Endothelial cell of hepatic sinusoid (primary cell): ENCODE measurements around the gene ADK.
"Not testable (repeated sequence)": the region's sequence is repeated elsewhere in the genome, so short reads cannot be mapped to it uniquely, and the experiment has no call there.

ENCODE experiments used
- in situ Hi-C: cut with HindIII; loops from 2 replicates; pipeline ENCODE4 v1.10.0; 2017; ENCODE audit warnings: low sequenced_read_pairs

Gene ADK

GRCh38 chr10:74334221-74334620 lies 183.2 kb downstream of the ADK start:
- in situ Hi-C loops, result no loop called here

GRCh38 chr10:74335501-74335900 lies 184.5 kb downstream of the ADK start:
- in situ Hi-C loops, result no loop called here

- in situ Hi-C loops, result no loop called here
Observed at GRCh38 chr10:74337330-74338016, 186.5 kb downstream of the ADK start.

GRCh38 chr10:74342991-74343390 lies 192.0 kb downstream of the ADK start:
- in situ Hi-C loops, result no loop called here

GRCh38 chr10:74343804-74344203 lies 192.8 kb downstream of the ADK start:
- in situ Hi-C loops, result no loop called here

- in situ Hi-C loops, result no loop called here
Observed at GRCh38 chr10:74344306-74344705, 193.3 kb downstream of the ADK start.

- in situ Hi-C loops, result no loop called here
Observed at GRCh38 chr10:74347522-74347921, 196.5 kb downstream of the ADK start.

GRCh38 chr10:74353021-74353420 lies 202.0 kb downstream of the ADK start:
- in situ Hi-C loops, result not testable (repeated sequence)

GRCh38 chr10:74361678-74362077 lies 210.7 kb downstream of the ADK start:
- in situ Hi-C loops, result no loop called here

GRCh38 chr10:74363727-74364126 lies 212.7 kb downstream of the ADK start:
- in situ Hi-C loops, result no loop called here

GRCh38 chr10:74365109-74365508 lies 214.1 kb downstream of the ADK start:
- in situ Hi-C loops, result no loop called here

- in situ Hi-C loops, result no loop called here
Observed at GRCh38 chr10:74371696-74372095, 220.7 kb downstream of the ADK start.

GRCh38 chr10:74373059-74373458 lies 222.0 kb downstream of the ADK start:
- in situ Hi-C loops, result no loop called here

GRCh38 chr10:74377476-74377875 lies 226.5 kb downstream of the ADK start:
- in situ Hi-C loops, result no loop called here

- in situ Hi-C loops, result no loop called here
Observed at GRCh38 chr10:74379474-74379873, 228.5 kb downstream of the ADK start.

- in situ Hi-C loops, result loop anchor here (5.0 kb wide), 1 partner anchor 58 kb away; no protein-coding TSS in a partner anchor
Observed at GRCh38 chr10:74380795-74381194, 229.8 kb downstream of the ADK start.

- in situ Hi-C loops, result loop anchor here (5.0 kb wide), 1 partner anchor 59 kb away; no protein-coding TSS in a partner anchor
Observed at GRCh38 chr10:74381291-74381853, 230.4 kb downstream of the ADK start.

GRCh38 chr10:74382663-74383062 lies 231.6 kb downstream of the ADK start:
- in situ Hi-C loops, result loop anchor here (5.0 kb wide), 1 partner anchor 60 kb away; no protein-coding TSS in a partner anchor

- in situ Hi-C loops, result loop anchor here (5.0 kb wide), 1 partner anchor 61 kb away; no protein-coding TSS in a partner anchor
Observed at GRCh38 chr10:74383642-74384041, 232.6 kb downstream of the ADK start.

GRCh38 chr10:74384615-74385183 lies 233.7 kb downstream of the ADK start:
- in situ Hi-C loops, result loop anchor here (5.0 kb wide), 1 partner anchor 62 kb away; no protein-coding TSS in a partner anchor

- in situ Hi-C loops, result no loop called here
Observed at GRCh38 chr10:74388801-74389200, 237.8 kb downstream of the ADK start.

- in situ Hi-C loops, result no loop called here
Observed at GRCh38 chr10:74391786-74392185, 240.8 kb downstream of the ADK start.
